ENCODE data around the gene C9.
"Not testable (repeated sequence)": the region's sequence is repeated elsewhere in the genome, so short reads cannot be mapped to it uniquely, and the experiment has no call there.

The C9 gene

GRCh38 chr5:39364367-39364766 is at the start of gene C9:
C9 (minus strand) TSS chr5:39364495; CDS start chr5:39364464, 31 bp downstream.
- DNase-seq: no peak

GRCh38 chr5:39413771-39414170 is 49.5 kb upstream of the C9 start:
- DNase-seq: no peak

- no peak for DNase-seq
These were observed 48.6 kb upstream of the C9 start for GRCh38 chr5:39412721-39413394.

GRCh38 chr5:39411985-39412384 is 47.7 kb upstream of the C9 start:
- no peak for DNase-seq

- DNase-seq: no peak
These were observed 46.8 kb upstream of the C9 start for GRCh38 chr5:39411061-39411460.

- no peak for DNase-seq
These were observed 44.7 kb upstream of the C9 start for GRCh38 chr5:39409033-39409432.

GRCh38 chr5:39405083-39405843 is 41.0 kb upstream of the C9 start:
- no peak for DNase-seq

GRCh38 chr5:39403761-39404160 is 39.5 kb upstream of the C9 start:
- not testable (repeated sequence) for DNase-seq

GRCh38 chr5:39402140-39402539 is 37.8 kb upstream of the C9 start:
- DNase-seq: not testable (repeated sequence)

GRCh38 chr5:39400713-39401578 is 36.7 kb upstream of the C9 start:
- no peak for DNase-seq

- DNase-seq: no peak
These were observed 35.1 kb upstream of the C9 start for GRCh38 chr5:39399135-39400036.

GRCh38 chr5:39396843-39397242 is 32.5 kb upstream of the C9 start:
- no peak for DNase-seq

GRCh38 chr5:39395521-39395920 is 31.2 kb upstream of the C9 start:
- no peak for DNase-seq

- no peak for DNase-seq
These were observed 30.7 kb upstream of the C9 start for GRCh38 chr5:39394946-39395345.

- DNase-seq: no peak
These were observed 26.6 kb upstream of the C9 start for GRCh38 chr5:39390945-39391344.

GRCh38 chr5:39387293-39387692 is 23.0 kb upstream of the C9 start:
- DNase-seq: no peak

- no peak for DNase-seq
These were observed 20.0 kb upstream of the C9 start for GRCh38 chr5:39384271-39384670.

GRCh38 chr5:39381376-39381775 is 17.1 kb upstream of the C9 start:
- no peak for DNase-seq

- DNase-seq: no peak
These were observed 15.4 kb upstream of the C9 start for GRCh38 chr5:39379693-39380092.

- DNase-seq: no peak
These were observed 13.3 kb upstream of the C9 start for GRCh38 chr5:39377613-39378012.

GRCh38 chr5:39376293-39376714 is 12.0 kb upstream of the C9 start:
- DNase-seq: no peak

- DNase-seq: no peak
These were observed 9.5 kb upstream of the C9 start for GRCh38 chr5:39373791-39374190.

GRCh38 chr5:39371367-39371635 is 7.0 kb upstream of the C9 start:
- DNase-seq: no peak
